Colonic mucosa (tissue), 4 donors: Measurements from ENCODE around the gene MRFAP1L1. TPM values are rescaled to one million over a fixed set of nuclear protein-coding genes. Genes with fewer than 3 reads are reported as not detected.

Source experiments
- DNase-seq: peaks from one replicate; pipeline ENCODE4 v3.0.0-alpha.2; 2020
- H3K27ac ChIP-seq: fragments of 200-600 bp; one replicate; pipeline ENCODE4 v1.8.0; 2021
- H3K27me3 ChIP-seq: fragments of 200-600 bp; one replicate; pipeline ENCODE4 v1.8.0; 2021
- H3K36me3 ChIP-seq: fragments of 200-600 bp; one replicate; pipeline ENCODE4 v1.8.0; 2021
- H3K4me1 ChIP-seq: fragments of 200-600 bp; one replicate; pipeline ENCODE4 v1.8.0; 2021; ENCODE audit warnings: mild to moderate bottlenecking
- H3K4me3 ChIP-seq: fragments of 200-600 bp; one replicate; pipeline ENCODE4 v1.8.0; 2021
- H3K9ac ChIP-seq, 2 donors: one replicate each; pipeline ENCODE4 v1.7.0; 2013; ENCODE audit warnings: control low read depth in 2 of 2, low read depth in 2 of 2, low read length in 2 of 2
- H3K9me3 ChIP-seq: fragments of 200-600 bp; one replicate; pipeline ENCODE4 v1.8.0; 2021
- intact Hi-C: fragments of 100-400 bp; cut with DNase I; formaldehyde crosslinking; loops from one replicate; pipeline ENCODE4 v1.14.1; 2022
- total RNA-seq, 2 donors: library from RNA; stranded (reverse); fragmentation: NEBNext Ultra II Directional in 1 of 2; extraction: Animal tissue kit (Norgen Biotek cat#: 25700) in 1 of 2; gene quantifications; one replicate each; pipeline ENCODE4 v1.2.1, GENCODE V29; 2021
- TF ChIP-seq, protein P1 (sequence below): fragments of 200-600 bp; IDR thresholded peaks from one replicate; pipeline ENCODE4 v1.8.0; 2022; ENCODE audit warnings: antibody characterized with exemption, mild to moderate bottlenecking
- donor health status: healthy.
- donor health status: DM: no; HTN: no; CAD: no.
- donor health status: DM: no; HTN: no; CAD: no.

The MRFAP1L1 gene
- total RNA-seq, 2 donors from 2014 or later, result 33.6 to 37.4 TPM

DNA sequence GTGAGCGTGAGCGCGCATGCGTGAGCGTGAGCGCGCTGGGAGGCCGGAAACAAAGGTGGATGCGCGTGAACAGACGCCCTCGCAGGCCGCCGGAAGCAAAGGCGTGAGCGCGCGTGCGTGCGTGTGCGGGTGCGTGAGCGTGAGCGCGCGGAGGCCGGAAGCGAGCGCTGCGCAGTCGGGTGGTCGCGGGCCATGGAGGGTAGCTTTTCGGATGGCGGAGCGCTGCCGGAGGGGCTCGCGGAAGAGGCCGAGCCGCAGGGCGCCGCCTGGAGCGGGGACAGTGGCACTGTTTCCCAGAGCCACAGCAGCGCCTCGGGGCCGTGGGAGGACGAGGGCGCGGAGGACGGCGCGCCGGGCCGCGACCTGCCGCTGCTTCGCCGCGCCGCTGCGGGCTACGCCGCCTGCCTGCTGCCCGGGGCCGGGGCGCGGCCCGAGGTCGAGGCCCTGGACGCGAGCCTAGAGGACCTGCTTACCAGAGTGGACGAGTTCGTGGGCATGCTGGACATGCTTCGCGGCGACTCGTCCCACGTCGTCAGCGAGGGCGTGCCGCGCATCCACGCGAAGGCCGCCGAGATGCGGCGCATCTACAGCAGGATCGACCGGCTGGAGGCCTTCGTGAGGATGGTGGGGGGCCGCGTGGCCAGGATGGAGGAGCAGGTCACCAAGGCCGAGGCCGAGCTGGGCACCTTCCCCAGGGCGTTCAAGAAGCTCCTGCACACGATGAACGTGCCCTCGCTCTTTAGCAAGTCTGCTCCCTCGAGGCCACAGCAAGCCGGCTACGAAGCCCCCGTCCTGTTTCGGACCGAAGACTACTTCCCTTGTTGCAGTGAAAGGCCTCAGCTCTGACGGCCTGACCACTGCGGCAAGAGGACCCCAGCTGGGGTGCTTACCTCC, 6.6 kb upstream of the MRFAP1L1 start, which contains the start of gene BLOC1S4:
Gene BLOC1S4, plus strand, starts transcription at position 157 of the 894 bp plus-strand sequence. Its CDS starts 36 bp downstream, at position 193.
- intact Hi-C loops, result loop anchor here (5.0 to 10.0 kb wide), 2 partner anchors 269 to 356 kb away; no protein-coding TSS in a partner anchor
- no peaks in the 10 kb centered on the region for H3K4me1 ChIP-seq
- DNase-seq, result peak; percentile 88
- H3K9me3 ChIP-seq, result no peaks in the 10 kb centered on the region
- no peaks in the 10 kb centered on the region for H3K36me3 ChIP-seq
- TF ChIP-seq, protein P1, sequence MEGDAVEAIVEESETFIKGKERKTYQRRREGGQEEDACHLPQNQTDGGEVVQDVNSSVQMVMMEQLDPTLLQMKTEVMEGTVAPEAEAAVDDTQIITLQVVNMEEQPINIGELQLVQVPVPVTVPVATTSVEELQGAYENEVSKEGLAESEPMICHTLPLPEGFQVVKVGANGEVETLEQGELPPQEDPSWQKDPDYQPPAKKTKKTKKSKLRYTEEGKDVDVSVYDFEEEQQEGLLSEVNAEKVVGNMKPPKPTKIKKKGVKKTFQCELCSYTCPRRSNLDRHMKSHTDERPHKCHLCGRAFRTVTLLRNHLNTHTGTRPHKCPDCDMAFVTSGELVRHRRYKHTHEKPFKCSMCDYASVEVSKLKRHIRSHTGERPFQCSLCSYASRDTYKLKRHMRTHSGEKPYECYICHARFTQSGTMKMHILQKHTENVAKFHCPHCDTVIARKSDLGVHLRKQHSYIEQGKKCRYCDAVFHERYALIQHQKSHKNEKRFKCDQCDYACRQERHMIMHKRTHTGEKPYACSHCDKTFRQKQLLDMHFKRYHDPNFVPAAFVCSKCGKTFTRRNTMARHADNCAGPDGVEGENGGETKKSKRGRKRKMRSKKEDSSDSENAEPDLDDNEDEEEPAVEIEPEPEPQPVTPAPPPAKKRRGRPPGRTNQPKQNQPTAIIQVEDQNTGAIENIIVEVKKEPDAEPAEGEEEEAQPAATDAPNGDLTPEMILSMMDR, result no peak
- peak within 1 kb of the TSS; percentile 87 to 96 for H3K9ac ChIP-seq
- H3K27ac ChIP-seq, result peak within 1 kb of the TSS; percentile 92
- peak within 1 kb of the TSS; percentile 77 for H3K4me3 ChIP-seq
- no peaks in the 10 kb centered on the region for H3K27me3 ChIP-seq

DNA sequence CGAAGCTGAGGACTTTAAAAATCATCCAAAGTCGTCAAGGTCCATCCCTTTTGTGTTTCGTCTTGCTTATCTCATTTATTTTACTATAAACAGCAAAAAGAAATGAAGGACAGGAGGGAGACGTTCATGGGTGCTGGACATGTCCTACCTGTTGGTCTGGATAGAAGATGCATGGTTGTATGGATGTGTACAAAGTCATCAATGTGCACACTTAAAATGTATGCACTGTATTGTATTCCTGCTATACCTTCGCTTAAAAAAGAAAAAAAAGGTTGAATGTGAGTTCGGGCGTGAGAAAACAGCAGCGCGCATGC, 6.0 kb upstream of the MRFAP1L1 start:
- no peak for DNase-seq
- peak overlapping the region in 1 of 2 donors; percentile 96 for H3K9ac ChIP-seq
- H3K4me1 ChIP-seq, result no peaks in the 10 kb centered on the region
- no peaks in the 10 kb centered on the region for H3K36me3 ChIP-seq
- H3K4me3 ChIP-seq, result peak overlapping the region; percentile 77
- no peaks in the 10 kb centered on the region for H3K9me3 ChIP-seq
- intact Hi-C loops, result loop anchor here (2.0 to 10.0 kb wide), 3 partner anchors 73 to 357 kb away; no protein-coding TSS in a partner anchor
- peak overlapping the region; percentile 92 for H3K27ac ChIP-seq
- TF ChIP-seq, protein P1, result no peak
- no peaks in the 10 kb centered on the region for H3K27me3 ChIP-seq

DNA sequence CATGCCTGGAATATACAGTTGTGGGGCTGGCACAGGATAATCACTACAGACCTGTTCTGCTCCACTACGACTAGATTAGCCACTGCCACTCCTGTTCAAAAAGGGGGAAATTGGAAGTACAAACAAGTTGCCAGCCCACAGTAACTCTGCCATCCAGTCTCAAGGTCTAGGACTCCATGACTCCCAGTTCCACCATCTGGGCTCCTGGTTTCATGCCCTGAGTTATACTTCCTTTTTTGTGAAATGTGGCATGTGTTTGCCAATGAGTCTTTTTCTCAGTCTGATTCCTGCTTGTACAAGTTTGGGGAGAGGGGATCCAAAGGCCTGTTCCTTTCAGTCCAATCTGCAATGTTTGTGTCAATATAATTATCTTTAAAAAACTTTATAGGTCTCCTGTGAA, 5.3 kb upstream of the MRFAP1L1 start:
- TF ChIP-seq, protein P1, result no peak
- no peaks in the 10 kb centered on the region for H3K27me3 ChIP-seq
- no peaks in the 10 kb centered on the region for H3K4me1 ChIP-seq
- no peak overlapping the region for H3K9ac ChIP-seq
- intact Hi-C loops, result loop anchor here (2.0 to 10.0 kb wide), 3 partner anchors 72 to 357 kb away; no protein-coding TSS in a partner anchor
- H3K27ac ChIP-seq, result no peak overlapping the region
- DNase-seq, result no peak
- H3K4me3 ChIP-seq, result no peak overlapping the region
- no peaks in the 10 kb centered on the region for H3K36me3 ChIP-seq
- H3K9me3 ChIP-seq, result no peaks in the 10 kb centered on the region

DNA sequence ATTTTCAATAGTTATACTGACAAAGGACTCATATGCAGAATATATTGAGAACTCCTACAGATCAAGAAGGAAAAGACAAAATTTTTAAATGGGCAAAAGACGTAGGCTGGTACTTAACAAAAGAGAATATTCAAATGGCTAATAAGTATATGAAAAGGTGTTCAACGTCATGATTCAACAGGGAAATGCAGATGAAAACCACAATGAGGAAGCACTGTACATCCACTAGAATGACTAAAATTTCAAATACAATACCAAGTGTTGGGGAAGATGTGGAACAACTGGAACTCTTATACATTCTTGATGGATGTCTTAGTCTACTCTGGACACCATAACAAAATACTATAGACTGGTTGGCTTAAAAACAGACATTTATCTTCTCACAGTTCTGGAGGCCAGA, 1.3 kb upstream of the MRFAP1L1 start:
- Histone ChIP-seq H3K4me1 (peaks cover 9% of the 10 kb centered on the region), H3K4me3 (no peak overlapping the region), H3K9me3 (no peaks in the 10 kb centered on the region), H3K27ac (no peak overlapping the region), H3K36me3 (no peaks in the 10 kb centered on the region), H3K27me3 (no peaks in the 10 kb centered on the region), H3K9ac (no peak overlapping the region)
- DNase-seq, result no peak
- intact Hi-C loops, result loop anchor here (10.0 kb wide), 1 partner anchor 274 kb away; no protein-coding TSS in a partner anchor
- TF ChIP-seq, protein P1, result no peak

DNA sequence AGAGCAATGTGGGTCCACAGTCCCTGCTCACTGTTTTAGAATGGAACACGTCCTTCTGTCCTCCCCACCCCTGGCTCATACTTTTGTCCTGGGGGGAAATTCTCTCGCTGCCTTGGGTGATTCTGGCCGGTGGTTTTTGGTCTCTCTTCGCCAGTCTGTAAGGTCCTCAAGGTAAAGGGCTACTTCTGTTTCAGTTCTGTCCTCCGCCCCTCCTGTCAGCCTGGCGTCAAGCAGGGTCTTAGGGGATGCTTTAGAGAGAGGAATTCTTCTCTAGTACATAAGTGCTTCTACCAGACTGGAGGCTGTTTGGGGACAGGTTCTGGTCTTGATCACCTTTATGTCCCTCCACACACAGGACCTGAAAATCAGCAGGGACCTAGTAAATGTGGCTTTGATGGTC, 617 bp upstream of the MRFAP1L1 start:
- H3K27ac ChIP-seq, result peak overlapping the region; percentile 88
- TF ChIP-seq, protein P1, result no peak
- peak overlapping the region; percentile 73 for H3K4me3 ChIP-seq
- DNase-seq, result no peak
- H3K4me1 ChIP-seq, result peaks cover 9% of the 10 kb centered on the region
- peak overlapping the region; percentile 48 to 90 for H3K9ac ChIP-seq
- no peaks in the 10 kb centered on the region for H3K9me3 ChIP-seq
- H3K36me3 ChIP-seq, result no peaks in the 10 kb centered on the region
- H3K27me3 ChIP-seq, result no peaks in the 10 kb centered on the region
- intact Hi-C loops, result loop anchor here (10.0 kb wide), 1 partner anchor 275 kb away; no protein-coding TSS in a partner anchor
